ENCODE results near the gene ZSCAN5C.
"Not testable (repeated sequence)": the region's sequence is repeated elsewhere in the genome, so short reads cannot be mapped to it uniquely, and the experiment has no call there.

The ZSCAN5C gene

DNA sequence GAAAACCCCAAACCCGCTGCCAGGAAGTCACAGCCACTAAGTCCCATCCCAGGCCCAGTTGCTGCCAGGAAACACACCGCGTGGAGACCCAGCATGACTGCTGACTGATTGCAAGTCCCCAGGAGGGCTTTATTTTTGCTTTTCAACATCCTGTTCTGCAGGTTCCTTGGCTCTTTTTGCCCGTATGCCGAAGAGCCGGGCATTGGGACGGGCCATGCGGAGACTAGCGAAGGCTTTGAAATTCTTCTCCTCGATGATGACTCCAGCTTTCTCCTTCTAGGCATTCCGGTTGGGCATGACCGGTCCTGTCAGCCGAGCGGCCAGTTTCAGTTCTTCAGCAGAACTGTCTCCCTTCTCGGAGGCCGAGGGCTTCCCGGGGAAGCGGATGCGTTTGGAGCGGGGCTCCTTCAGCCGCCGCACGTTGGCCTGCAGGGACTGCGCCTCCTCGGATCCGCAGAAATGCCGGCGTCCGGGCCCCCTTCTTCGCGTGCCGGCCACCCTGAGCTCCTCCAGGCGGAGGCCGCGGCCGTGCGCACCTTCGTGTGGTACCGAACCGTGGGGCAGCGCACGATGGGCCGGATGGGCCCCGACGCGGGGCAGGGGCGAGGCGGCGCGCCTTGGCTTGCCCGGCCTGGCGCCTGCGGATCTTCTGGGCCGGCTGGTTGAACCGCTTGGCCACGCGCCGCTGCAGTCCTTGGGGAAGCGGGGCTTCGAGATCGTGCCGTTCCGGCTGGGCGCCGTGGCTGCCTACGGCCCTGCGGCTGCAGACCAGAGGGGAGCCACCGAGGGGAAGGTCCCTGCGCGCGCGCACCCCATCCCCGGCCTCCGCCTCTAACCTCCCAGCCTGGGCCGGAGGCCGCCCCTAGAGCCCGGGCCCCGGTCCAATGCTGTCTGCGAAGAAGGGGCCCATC lies 15.2 kb downstream of the ZSCAN5C start:
- Histone ChIP-seq H3K4me1 (ENCODE audit: insufficient read depth, insufficient read length) (no peaks in the 10 kb centered on the region), H3K36me3 (ENCODE audit: insufficient read depth, insufficient read length, low read length) (no peaks in the 10 kb centered on the region), H3K4me3 (ENCODE audit: insufficient read length, low read depth) (no peak overlapping the region), H3K9ac (ENCODE audit: insufficient read length, low read depth) (no peak overlapping the region), H3K27me3 (ENCODE audit: insufficient read depth, insufficient read length) (no peaks in the 10 kb centered on the region), H3K9me3 (ENCODE audit: insufficient read depth, low read length) (no peaks in the 10 kb centered on the region)
- TF ChIP-seq ZNF274 (IDR thresholded peaks at IDR 0.05; ENCODE audit: low read depth, low read length) (no peak), YY1 (IDR thresholded peaks at IDR 0.05; ENCODE audit: insufficient read depth, insufficient read length) (no peak), SUZ12 (IDR thresholded peaks at IDR 0.05; ENCODE audit: extremely low read depth, insufficient read depth, insufficient read length) (no peak)
- no peak for DNase-seq (ENCODE audit: low read depth, low spot score)

DNA sequence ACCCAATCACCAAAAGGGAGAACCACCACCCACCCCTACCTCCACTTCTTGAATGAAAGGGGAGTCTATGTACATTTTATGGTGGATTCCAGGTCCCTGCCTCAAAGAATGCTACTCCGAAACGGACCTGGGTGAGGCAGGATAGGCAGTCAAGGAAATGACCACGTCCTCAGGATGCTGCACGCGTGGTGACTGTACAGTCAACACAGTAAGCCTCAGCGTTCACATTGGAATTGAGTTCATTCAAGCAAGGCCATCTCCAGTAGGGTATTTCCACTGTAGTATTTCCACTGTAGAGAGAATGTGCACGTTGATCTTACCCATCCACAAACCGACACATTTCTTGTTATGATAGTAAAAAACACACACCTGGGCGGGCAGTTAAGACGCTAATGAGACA lies 16.9 kb downstream of the ZSCAN5C start:
- H3K9ac ChIP-seq (ENCODE audit: insufficient read length, low read depth), result no peak overlapping the region
- DNase-seq (ENCODE audit: low read depth, low spot score), result no peak
- no peaks in the 10 kb centered on the region for H3K27me3 ChIP-seq (ENCODE audit: insufficient read depth, insufficient read length)
- no peaks in the 10 kb centered on the region for H3K4me1 ChIP-seq (ENCODE audit: insufficient read depth, insufficient read length)
- no peaks in the 10 kb centered on the region for H3K9me3 ChIP-seq (ENCODE audit: insufficient read depth, low read length)
- H3K4me3 ChIP-seq (ENCODE audit: insufficient read length, low read depth), result no peak overlapping the region
- peaks cover 5% of the 10 kb centered on the region for H3K36me3 ChIP-seq (ENCODE audit: insufficient read depth, insufficient read length, low read length)
- TF ChIP-seq ZNF274 (IDR thresholded peaks at IDR 0.05; ENCODE audit: low read depth, low read length) (no peak), YY1 (IDR thresholded peaks at IDR 0.05; ENCODE audit: insufficient read depth, insufficient read length) (no peak), SUZ12 (IDR thresholded peaks at IDR 0.05; ENCODE audit: extremely low read depth, insufficient read depth, insufficient read length) (no peak)

DNA sequence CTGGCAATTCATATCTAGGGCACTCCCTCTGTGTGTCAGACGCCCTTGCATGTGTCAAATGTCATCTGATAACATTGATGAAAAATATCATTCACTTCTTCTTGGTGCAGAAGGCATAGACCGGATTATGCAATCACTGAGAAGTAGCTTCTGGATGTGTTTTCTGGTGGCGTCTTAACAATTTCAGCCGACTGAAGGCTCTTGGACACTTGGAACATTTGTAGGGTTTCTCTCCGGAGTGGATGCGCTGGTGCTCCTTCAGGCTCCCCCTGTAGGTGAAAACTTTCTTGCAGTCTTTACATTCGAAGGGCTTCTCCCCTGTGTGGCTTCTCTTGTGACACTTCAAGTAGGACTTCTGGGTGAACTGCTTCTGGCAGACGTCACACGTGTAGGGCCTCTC lies 19.4 kb downstream of the ZSCAN5C start:
- not testable (repeated sequence) for H3K4me1 ChIP-seq (ENCODE audit: insufficient read depth, insufficient read length); H3K4me3 ChIP-seq (ENCODE audit: insufficient read length, low read depth); H3K27me3 ChIP-seq (ENCODE audit: insufficient read depth, insufficient read length); DNase-seq (ENCODE audit: low read depth, low spot score); H3K9me3 ChIP-seq (ENCODE audit: insufficient read depth, low read length); H3K9ac ChIP-seq (ENCODE audit: insufficient read length, low read depth); H3K36me3 ChIP-seq (ENCODE audit: insufficient read depth, insufficient read length, low read length)

DNA sequence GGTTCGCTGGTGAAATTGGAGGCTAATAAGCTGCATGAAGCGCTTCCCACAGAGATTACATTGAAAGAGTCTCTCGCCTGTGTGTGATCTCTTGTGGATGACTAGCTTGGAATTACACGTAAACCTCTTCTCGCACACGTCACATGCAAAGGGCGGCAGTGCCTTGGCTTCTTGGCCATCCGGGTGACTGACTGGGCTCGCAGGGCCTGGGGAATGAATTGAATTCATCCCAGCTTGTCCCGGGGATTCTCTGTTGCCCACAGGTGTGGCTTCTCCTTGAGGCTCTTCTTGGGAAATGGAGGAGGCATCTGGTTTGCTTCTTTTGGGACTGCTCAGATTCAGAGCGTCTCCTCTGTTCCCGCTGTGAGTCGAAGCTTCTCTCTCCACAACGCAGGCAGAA lies 19.8 kb downstream of the ZSCAN5C start:
- Histone ChIP-seq H3K9me3 (ENCODE audit: insufficient read depth, low read length) (no peaks in the 10 kb centered on the region), H3K9ac (ENCODE audit: insufficient read length, low read depth) (no peak overlapping the region), H3K4me1 (ENCODE audit: insufficient read depth, insufficient read length) (no peaks in the 10 kb centered on the region), H3K4me3 (ENCODE audit: insufficient read length, low read depth) (no peak overlapping the region), H3K27me3 (ENCODE audit: insufficient read depth, insufficient read length) (no peaks in the 10 kb centered on the region), H3K36me3 (ENCODE audit: insufficient read depth, insufficient read length, low read length) (peaks cover 5% of the 10 kb centered on the region)
- TF ChIP-seq SUZ12 (IDR thresholded peaks at IDR 0.05; ENCODE audit: extremely low read depth, insufficient read depth, insufficient read length) (no peak), ZNF274 (IDR thresholded peaks at IDR 0.05; ENCODE audit: low read depth, low read length) (no peak), YY1 (IDR thresholded peaks at IDR 0.05; ENCODE audit: insufficient read depth, insufficient read length) (no peak)
- DNase-seq (ENCODE audit: low read depth, low spot score), result no peak

DNA sequence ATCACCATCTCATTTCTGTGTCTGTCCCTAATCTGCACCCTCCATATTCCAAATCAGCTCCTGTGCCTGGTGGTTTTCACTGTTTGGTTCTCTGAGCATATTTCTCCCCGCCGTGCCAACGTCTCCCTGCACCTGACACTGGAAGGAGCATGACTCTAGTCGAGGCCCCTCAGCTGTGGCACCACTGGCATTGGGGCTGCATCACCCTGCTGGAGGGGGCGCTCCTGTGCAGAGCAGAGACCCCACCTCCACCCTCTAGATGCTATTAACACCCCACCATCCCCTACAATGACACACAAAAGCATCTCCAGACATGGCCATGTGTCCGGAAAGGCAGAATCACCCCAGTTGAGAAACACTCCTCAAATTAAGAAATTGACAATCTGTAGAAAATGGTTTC lies 20.8 kb downstream of the ZSCAN5C start:
- no peak for TF ChIP-seq YY1 (IDR thresholded peaks at IDR 0.05; ENCODE audit: insufficient read depth, insufficient read length)
- no peak for TF ChIP-seq ZNF274 (IDR thresholded peaks at IDR 0.05; ENCODE audit: low read depth, low read length)
- TF ChIP-seq SUZ12 (IDR thresholded peaks at IDR 0.05; ENCODE audit: extremely low read depth, insufficient read depth, insufficient read length), result no peak
- Histone ChIP-seq H3K9me3 (ENCODE audit: insufficient read depth, low read length) (no peaks in the 10 kb centered on the region), H3K36me3 (ENCODE audit: insufficient read depth, insufficient read length, low read length) (peaks cover 5% of the 10 kb centered on the region), H3K4me3 (ENCODE audit: insufficient read length, low read depth) (no peak overlapping the region), H3K27me3 (ENCODE audit: insufficient read depth, insufficient read length) (no peaks in the 10 kb centered on the region), H3K4me1 (ENCODE audit: insufficient read depth, insufficient read length) (no peaks in the 10 kb centered on the region), H3K9ac (ENCODE audit: insufficient read length, low read depth) (no peak overlapping the region)
- DNase-seq (ENCODE audit: low read depth, low spot score), result no peak

DNA sequence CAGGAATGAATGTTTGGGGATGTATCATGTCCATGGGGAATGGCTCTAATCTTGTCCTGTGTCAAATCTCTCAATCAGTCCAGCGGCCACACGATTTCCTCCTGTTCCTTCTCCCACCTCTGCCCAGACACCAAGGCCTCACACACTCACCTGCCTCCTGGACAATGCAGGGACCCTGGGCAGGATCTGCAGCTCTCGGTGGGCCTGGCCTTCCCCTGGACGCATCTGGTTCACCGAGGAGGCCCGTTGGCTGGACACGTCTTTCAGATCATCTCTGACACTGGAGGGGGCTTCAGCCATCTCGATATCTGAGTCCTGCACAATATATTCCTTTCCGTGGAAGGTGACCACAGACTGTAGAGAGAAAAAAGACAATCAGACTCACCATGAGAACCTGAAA lies 21.4 kb downstream of the ZSCAN5C start:
- Histone ChIP-seq H3K36me3 (ENCODE audit: insufficient read depth, insufficient read length, low read length) (peaks cover 5% of the 10 kb centered on the region), H3K4me3 (ENCODE audit: insufficient read length, low read depth) (no peak overlapping the region), H3K9me3 (ENCODE audit: insufficient read depth, low read length) (no peaks in the 10 kb centered on the region), H3K9ac (ENCODE audit: insufficient read length, low read depth) (no peak overlapping the region), H3K4me1 (ENCODE audit: insufficient read depth, insufficient read length) (no peaks in the 10 kb centered on the region), H3K27me3 (ENCODE audit: insufficient read depth, insufficient read length) (no peaks in the 10 kb centered on the region)
- no peak for DNase-seq (ENCODE audit: low read depth, low spot score)
- TF ChIP-seq YY1 (IDR thresholded peaks at IDR 0.05; ENCODE audit: insufficient read depth, insufficient read length) (no peak), SUZ12 (IDR thresholded peaks at IDR 0.05; ENCODE audit: extremely low read depth, insufficient read depth, insufficient read length) (no peak), ZNF274 (IDR thresholded peaks at IDR 0.05; ENCODE audit: low read depth, low read length) (no peak)

DNA sequence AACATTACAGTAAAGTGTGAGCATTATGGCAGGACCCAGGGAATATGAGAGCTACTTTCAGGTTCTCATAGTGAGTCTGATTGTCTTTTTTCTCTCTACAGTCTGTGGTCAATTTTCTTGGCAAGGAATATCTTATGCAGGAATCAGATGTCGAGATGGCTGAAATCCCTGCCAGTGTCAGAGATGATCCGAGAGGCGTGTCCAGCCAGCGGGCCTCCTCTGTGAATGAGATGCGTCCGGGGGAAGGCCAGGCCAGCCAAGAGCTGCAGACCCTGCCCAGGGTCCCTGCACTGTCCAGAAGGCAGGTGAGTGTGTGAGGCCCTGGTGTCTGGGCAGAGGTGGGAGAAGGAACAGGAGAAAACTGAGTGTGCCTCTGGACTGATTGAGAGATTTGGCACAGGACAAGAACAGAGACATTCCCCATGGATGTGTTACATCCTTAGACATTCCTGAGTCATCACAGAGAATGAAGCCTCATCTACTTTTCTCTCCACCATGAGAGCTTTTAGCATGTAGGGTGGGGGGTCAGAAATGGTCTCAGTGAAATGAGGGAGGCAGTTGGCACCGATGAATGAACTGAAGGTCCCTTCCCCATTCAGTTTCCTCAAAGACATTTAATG lies 43.2 kb downstream of the ZSCAN5C start:
- no peak overlapping the region for H3K9ac ChIP-seq (ENCODE audit: insufficient read length, low read depth)
- no peak for TF ChIP-seq YY1 (IDR thresholded peaks at IDR 0.05; ENCODE audit: insufficient read depth, insufficient read length)
- TF ChIP-seq ZNF274 (IDR thresholded peaks at IDR 0.05; ENCODE audit: low read depth, low read length), result no peak
- TF ChIP-seq SUZ12 (IDR thresholded peaks at IDR 0.05; ENCODE audit: extremely low read depth, insufficient read depth, insufficient read length), result no peak
- H3K4me3 ChIP-seq (ENCODE audit: insufficient read length, low read depth), result no peak overlapping the region
- H3K9me3 ChIP-seq (ENCODE audit: insufficient read depth, low read length), result no peaks in the 10 kb centered on the region
- H3K36me3 ChIP-seq (ENCODE audit: insufficient read depth, insufficient read length, low read length), result peaks cover 3% of the 10 kb centered on the region
- no peaks in the 10 kb centered on the region for H3K4me1 ChIP-seq (ENCODE audit: insufficient read depth, insufficient read length)
- DNase-seq (ENCODE audit: low read depth, low spot score), result no peak
- no peaks in the 10 kb centered on the region for H3K27me3 ChIP-seq (ENCODE audit: insufficient read depth, insufficient read length)

DNA sequence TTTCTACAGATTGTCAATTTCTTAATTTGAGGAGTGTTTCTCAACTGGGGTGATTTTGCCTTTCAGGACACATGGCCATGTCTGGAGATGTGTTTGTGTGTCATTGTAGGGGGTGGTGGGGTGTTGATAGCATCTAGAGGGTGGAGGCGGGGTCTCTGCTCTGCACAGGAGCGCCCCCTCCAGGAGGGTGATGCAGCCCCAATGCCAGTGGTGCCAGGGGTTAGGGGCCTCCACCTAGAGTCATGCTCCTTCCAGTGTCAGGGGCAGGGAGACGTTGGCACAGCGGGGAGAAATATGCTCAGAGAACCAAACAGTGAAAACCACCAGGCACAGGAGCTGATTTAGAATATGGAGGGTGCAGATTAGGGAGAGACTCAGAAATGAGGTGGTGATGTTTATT lies 43.7 kb downstream of the ZSCAN5C start:
- not testable (repeated sequence) for H3K4me3 ChIP-seq (ENCODE audit: insufficient read length, low read depth); H3K9ac ChIP-seq (ENCODE audit: insufficient read length, low read depth); H3K9me3 ChIP-seq (ENCODE audit: insufficient read depth, low read length); H3K36me3 ChIP-seq (ENCODE audit: insufficient read depth, insufficient read length, low read length); DNase-seq (ENCODE audit: low read depth, low spot score); H3K27me3 ChIP-seq (ENCODE audit: insufficient read depth, insufficient read length); H3K4me1 ChIP-seq (ENCODE audit: insufficient read depth, insufficient read length)

DNA sequence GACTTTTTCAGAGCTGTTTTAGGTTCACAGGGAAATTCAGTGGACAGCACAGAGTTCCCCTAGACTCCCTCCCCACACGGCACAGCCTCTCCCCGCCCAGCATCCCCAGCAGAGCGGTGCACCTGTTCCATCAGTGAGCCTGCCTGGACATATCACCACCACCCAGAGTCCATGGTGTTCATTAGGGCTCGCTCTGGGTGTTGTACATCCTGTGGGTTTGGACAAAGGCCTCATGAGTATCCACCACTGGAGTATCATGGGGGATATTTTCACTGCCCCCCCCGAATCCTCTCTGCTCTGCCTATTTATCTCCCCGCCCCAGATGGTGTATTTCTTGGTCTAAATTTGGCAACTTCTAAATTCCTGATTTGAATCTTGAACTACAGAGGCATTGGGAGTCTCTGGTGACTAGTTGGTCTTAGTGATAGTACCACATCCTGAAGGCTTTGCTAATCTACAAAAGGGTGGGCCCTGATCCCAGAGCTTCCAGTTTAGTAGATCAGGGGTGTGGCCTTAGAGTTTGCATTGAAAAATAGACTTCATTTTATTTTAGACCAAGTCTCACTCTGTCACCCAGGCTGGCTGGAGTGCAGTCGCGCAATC lies 46.8 kb downstream of the ZSCAN5C start:
- H3K4me1 ChIP-seq (ENCODE audit: insufficient read depth, insufficient read length); H3K9ac ChIP-seq (ENCODE audit: insufficient read length, low read depth); H3K36me3 ChIP-seq (ENCODE audit: insufficient read depth, insufficient read length, low read length); H3K27me3 ChIP-seq (ENCODE audit: insufficient read depth, insufficient read length); DNase-seq (ENCODE audit: low read depth, low spot score); H3K4me3 ChIP-seq (ENCODE audit: insufficient read length, low read depth); H3K9me3 ChIP-seq (ENCODE audit: insufficient read depth, low read length): not testable (repeated sequence)
